OCI-LY7 (cell line): ENCODE measurements around the gene IGF2.

Experiments used
- CTCF ChIP-seq: fragments of 200-600 bp; sonication (generic); conservative IDR thresholded peaks from 2 replicates; pipeline ENCODE4 v1.5.1; 2014; ENCODE audit warnings: mild to moderate bottlenecking, antibody characterized with exemption, low read length, moderate library complexity, mixed read lengths
- EZH2phosphoT487 ChIP-seq: fragments of 200-600 bp; sonication (generic); IDR thresholded peaks from 2 replicates; pipeline ENCODE4 v1.6.1; 2018; ENCODE audit warnings: low read depth, borderline replicate concordance, mild to moderate bottlenecking, mixed run types, antibody characterized with exemption, low read length, moderate library complexity, mixed read lengths

- TF ChIP-seq CTCF = no peak
- no peak for TF ChIP-seq EZH2phosphoT487
These were observed 44.6 kb downstream of the IGF2 start for GRCh38 chr11:2094354-2095197.
